ENCODE data around the gene FLT3.

GRCh38 chr13:28128926-28129325 is 28.6 kb upstream of the FLT3 start:
- TF ChIP-seq EP300 (IDR thresholded peaks at IDR 0.05), result no peak
- TF ChIP-seq CTCF (IDR thresholded peaks at IDR 0.05), result no peak
- no peak for TF ChIP-seq POLR2AphosphoS5 (IDR thresholded peaks at IDR 0.05)

All from sigmoid colon (tissue), 4 donors.